H1 (cell line): Measurements from ENCODE around the gene SMIM35. TPM values are rescaled to one million over a fixed set of nuclear protein-coding genes. Genes with fewer than 3 reads are reported as not detected.

ENCODE experiments used
- ATF3 ChIP-seq: IDR thresholded peaks from 2 replicates; pipeline ENCODE4 v1.6.1; 2011; ENCODE audit warnings: low read depth, mild to moderate bottlenecking, low read length; ENCODE audit not compliant: insufficient read depth
- BACH1 ChIP-seq: IDR thresholded peaks from 2 replicates; pipeline ENCODE4 v1.6.1; 2012; ENCODE audit warnings: low read length, improper control_type of control experiment
- BRCA1 ChIP-seq: IDR thresholded peaks from 2 replicates; pipeline ENCODE4 v1.6.1; 2012; ENCODE audit warnings: low read depth, low read length, improper control_type of control experiment
- CTBP2 ChIP-seq: IDR thresholded peaks from 2 replicates; pipeline ENCODE4 v1.7.0; 2011; ENCODE audit warnings: borderline replicate concordance, mild to moderate bottlenecking, moderate library complexity, mixed read lengths, low read length; ENCODE audit not compliant: insufficient read depth, insufficient read length
- CTCF ChIP-seq, 3 experiments: IDR thresholded peaks; 1 replicate in 2 of 3; 2 replicates in 1 of 3; pipeline versions ENCODE4 v1.5.1 to v1.6.1; 2011; ENCODE audit warnings: low read length in 3 of 3, mild to moderate bottlenecking in 3 of 3, inconsistent platforms in 2 of 3, low read depth in 1 of 3, moderate library complexity in 1 of 3; ENCODE audit not compliant: insufficient read depth in 1 of 3; ENCODE audit errors: control extremely low read depth in 1 of 3
- EGR1 ChIP-seq: IDR thresholded peaks from 2 replicates; pipeline ENCODE4 v1.6.1; 2011; ENCODE audit warnings: low read depth, low read length, borderline replicate concordance
- FOSL1 ChIP-seq: IDR thresholded peaks from 2 replicates; pipeline ENCODE4 v1.6.1; 2011; ENCODE audit warnings: mild to moderate bottlenecking, low read depth, low read length, moderate library complexity; ENCODE audit not compliant: insufficient read depth
- GABPA ChIP-seq: IDR thresholded peaks from 2 replicates; pipeline ENCODE4 v1.6.1; 2011; ENCODE audit warnings: mild to moderate bottlenecking, low read length, moderate library complexity, borderline replicate concordance; ENCODE audit not compliant: insufficient read depth
- GTF2F1 ChIP-seq: IDR thresholded peaks from 2 replicates; pipeline ENCODE4 v1.6.1; 2012; ENCODE audit warnings: low read depth, low read length, improper control_type of control experiment, borderline replicate concordance
- JUN ChIP-seq: IDR thresholded peaks from 2 replicates; pipeline ENCODE4 v1.6.1; 2011; ENCODE audit warnings: low read depth, mild to moderate bottlenecking, improper control_type of control experiment, low read length
- KDM1A ChIP-seq: fragments of 200-600, 300-600 bp; sonication (generic); IDR thresholded peaks from 2 replicates; pipeline ENCODE4 v1.7.1; 2016; ENCODE audit warnings: mild to moderate bottlenecking, low read length, borderline replicate concordance
- KDM4A ChIP-seq: IDR thresholded peaks from one replicate; pipeline ENCODE4 v1.7.1; 2012; ENCODE audit warnings: low read depth, mild to moderate bottlenecking, moderate library complexity, low read length, inconsistent platforms; ENCODE audit not compliant: severe bottlenecking
- POU5F1 ChIP-seq: IDR thresholded peaks from 2 replicates; pipeline ENCODE4 v1.6.1; 2011; ENCODE audit warnings: low read depth, mild to moderate bottlenecking, low read length, moderate library complexity
- RAD21 ChIP-seq, 2 experiments: IDR thresholded peaks in 1 of 2; conservative IDR thresholded peaks in 1 of 2; 2 replicates each; pipeline ENCODE4 v1.6.1; 2011; ENCODE audit warnings: low read depth in 2 of 2, low read length in 2 of 2, improper control_type of control experiment in 1 of 2, inconsistent platforms in 1 of 2, mild to moderate bottlenecking in 1 of 2, moderate library complexity in 1 of 2
- SIN3A ChIP-seq, 2 experiments: IDR thresholded peaks in 1 of 2; conservative IDR thresholded peaks in 1 of 2; 2 replicates each; pipeline ENCODE4 v1.6.1; 2011 to 2012; ENCODE audit warnings: low read length in 2 of 2, improper control_type of control experiment in 1 of 2, low read depth in 1 of 2, mild to moderate bottlenecking in 1 of 2
- SRF ChIP-seq: IDR thresholded peaks from 2 replicates; pipeline ENCODE4 v1.6.1; 2011; ENCODE audit warnings: mild to moderate bottlenecking, low read depth, low read length, moderate library complexity
- SUZ12 ChIP-seq: fragments of 200-600 bp; sonication (generic); IDR thresholded peaks from 2 replicates; pipeline ENCODE4 v1.6.1; 2012; ENCODE audit warnings: mild to moderate bottlenecking, inconsistent platforms, low read length, moderate library complexity, mixed read lengths
- TBP ChIP-seq: IDR thresholded peaks from 2 replicates; pipeline ENCODE4 v1.6.1; 2011; ENCODE audit warnings: low read depth, low read length, improper control_type of control experiment
- YY1 ChIP-seq: IDR thresholded peaks from 2 replicates; pipeline ENCODE4 v1.6.1; 2011; ENCODE audit warnings: low read depth, mild to moderate bottlenecking, low read length
- polyA plus RNA-seq, 7 experiments: library from polyadenylated mRNA; depleted of rRNA in 3 of 7; stranded (reverse) in 5 of 7; unstranded in 2 of 7; fragments of >200 nt in 5 of 7; fragments of 200-250 nt in 2 of 7; gene quantifications; 1 replicate in 5 of 7; 2 replicates in 1 of 7; 4 replicates in 1 of 7; pipeline versions ENCODE4 v1.2.1 to v1.2.3, GENCODE V29; 2011 to 2013; ENCODE audit warnings: missing spikeins in 2 of 7, mixed read lengths in 2 of 7
- total RNA-seq: library from RNA; stranded (reverse); fragmentation: NEBNext Ultra II Directional; extraction: Animal tissue kit (Norgen Biotek cat#: 25700); gene quantifications from 2 replicates; pipeline ENCODE4 v1.2.1, GENCODE V29; 2021

The SMIM35 gene
- total and polyA plus RNA-seq, 2 of the 8 experiments (the other 6 are each of a cell fraction or from before 2014, with no cell fraction given), result not detected

GRCh38 chr11:117985953-117986887 lies 100.5 kb downstream of the SMIM35 start, which contains the start of gene IL10RA (continued):
- TF ChIP-seq JUN, result no peak
- peak in 1 of 2 experiments; percentile 89; a peak in 2 of 4 replicates for TF ChIP-seq SIN3A (conservative IDR thresholded peaks at IDR 0.05 in 1 of 2, IDR thresholded peaks at IDR 0.05 in 1 of 2; ENCODE audit: low read depth in 1 of 2, low read length in 2 of 2)
- TF ChIP-seq KDM1A, result no peak
- TF ChIP-seq KDM4A, result peak; percentile 98
- peak; percentile 52; the same call in 1 of the 2 replicates for TF ChIP-seq GABPA
- TF ChIP-seq TBP, result peak; percentile 87
- 0 out of 4 replicates have a peak, but pooled peaks of 1 of the 2 experiments have one; percentile 0 for TF ChIP-seq RAD21 (IDR thresholded peaks at IDR 0.05 in 1 of 2, conservative IDR thresholded peaks at IDR 0.05 in 1 of 2; ENCODE audit: low read depth in 2 of 2, low read length in 2 of 2)
- TF ChIP-seq SUZ12, result peak; percentile 17; the same call in 1 of the 2 replicates
- peak; percentile 22; the same call in 1 of the 2 replicates for TF ChIP-seq BACH1
- no peak for TF ChIP-seq CTBP2
- TF ChIP-seq EGR1, result no peak
- no peak for TF ChIP-seq SRF
- TF ChIP-seq ATF3, result no peak
- TF ChIP-seq FOSL1, result no peak
- TF ChIP-seq GTF2F1, result 0 out of 2 replicates have a peak, but pooled peaks have one; percentile 24
- TF ChIP-seq BRCA1, result no peak
- no peak for TF ChIP-seq CTCF (IDR thresholded peaks at IDR 0.05; ENCODE audit: control extremely low read depth in 1 of 3, insufficient read depth in 1 of 3, low read depth in 1 of 3, low read length in 3 of 3)
- no peak for TF ChIP-seq YY1
- TF ChIP-seq POU5F1, result no peak
